HFF-Myc (cell line): ENCODE data around the gene KLK6.

Source experiments
- DNase-seq: peaks from one replicate; pipeline ENCODE4 v3.0.0-alpha.2; 2011; ENCODE audit warnings: low read depth; ENCODE audit errors: extremely low read depth
- H3K4me3 ChIP-seq: replicated peaks from 2 replicates; pipeline ENCODE4 v1.5.1; 2011; ENCODE audit warnings: low read depth, mild to moderate bottlenecking, control low read depth, low read length
- CTCF ChIP-seq: IDR thresholded peaks from 2 replicates; pipeline ENCODE4 v1.5.1; 2012; ENCODE audit warnings: mild to moderate bottlenecking, low read depth, low read length, control low read depth; ENCODE audit errors: missing control alignments

Gene KLK6

GRCh38 chr19:50943074-50943828 lies 26.1 kb downstream of the KLK6 start:
- no peak for DNase-seq
- TF ChIP-seq CTCF, result no peak
- H3K4me3 ChIP-seq, result no peak overlapping the region

GRCh38 chr19:50939596-50939995 lies 29.8 kb downstream of the KLK6 start:
- DNase-seq, result no peak
- H3K4me3 ChIP-seq, result no peak overlapping the region
- TF ChIP-seq CTCF, result no peak

- H3K4me3 ChIP-seq, result no peak overlapping the region
- no peak for DNase-seq
- no peak for TF ChIP-seq CTCF
Measured at GRCh38 chr19:50933640-50934039, 35.8 kb downstream of the KLK6 start.

GRCh38 chr19:50932690-50933083 lies 36.7 kb downstream of the KLK6 start:
- no peak for TF ChIP-seq CTCF
- DNase-seq, result no peak
- no peak overlapping the region for H3K4me3 ChIP-seq

GRCh38 chr19:50932018-50932689 lies 37.2 kb downstream of the KLK6 start:
- no peak overlapping the region for H3K4me3 ChIP-seq
- TF ChIP-seq CTCF, result no peak
- no peak for DNase-seq

GRCh38 chr19:50931023-50931422 lies 38.4 kb downstream of the KLK6 start:
- no peak for TF ChIP-seq CTCF
- DNase-seq, result no peak
- H3K4me3 ChIP-seq, result no peak overlapping the region

GRCh38 chr19:50928831-50929230 lies 40.6 kb downstream of the KLK6 start:
- TF ChIP-seq CTCF, result no peak
- H3K4me3 ChIP-seq, result no peak overlapping the region
- no peak for DNase-seq
